HepG2 (cell line): Measurements from ENCODE around the gene GDF7. TPM values are rescaled to one million over a fixed set of nuclear protein-coding genes. Genes with fewer than 3 reads are reported as not detected.

Experiments used
- FOXA3 ChIP-seq: IDR thresholded peaks from 2 replicates; pipeline ENCODE4 v1.6.1; 2016; ENCODE audit warnings: missing genetic modification reagents, missing compliant biosample characterization
- MTA1 ChIP-seq: sonication (generic); formaldehyde crosslinking; IDR thresholded peaks from 2 replicates; pipeline ENCODE4 v1.4.0; 2020; ENCODE audit warnings: missing genetic modification reagents, mild to moderate bottlenecking, borderline replicate concordance
- PHF21A ChIP-seq: sonication (generic); formaldehyde crosslinking; IDR thresholded peaks from 2 replicates; pipeline ENCODE4 v1.5.0; 2020; ENCODE audit warnings: mild to moderate bottlenecking, missing genetic modification reagents
- REL ChIP-seq: sonication (generic); formaldehyde crosslinking; conservative IDR thresholded peaks from 2 replicates; pipeline ENCODE4 v1.8.0; 2022; ENCODE audit warnings: mild to moderate bottlenecking, missing genetic modification reagents, moderate library complexity
- SP4 ChIP-seq: sonication (generic); formaldehyde crosslinking; IDR thresholded peaks from 2 replicates; pipeline ENCODE4 v1.8.1; 2023; ENCODE audit warnings: mild to moderate bottlenecking, missing genetic modification reagents
- ZNF138 ChIP-seq: sonication (generic); formaldehyde crosslinking; IDR thresholded peaks from 2 replicates; pipeline ENCODE4 v1.5.0; 2020; ENCODE audit warnings: mild to moderate bottlenecking, low read depth, missing genetic modification reagents
- ZNF761 ChIP-seq: sonication (generic); formaldehyde crosslinking; conservative IDR thresholded peaks from 2 replicates; pipeline ENCODE4 v1.4.0; 2020; ENCODE audit warnings: mild to moderate bottlenecking, missing genetic modification reagents
- ZNF788 ChIP-seq: sonication (generic); formaldehyde crosslinking; IDR thresholded peaks from 2 replicates; pipeline ENCODE4 v1.5.0; 2020; ENCODE audit warnings: mild to moderate bottlenecking, missing genetic modification reagents, borderline replicate concordance
- polyA plus RNA-seq, 8 experiments: library from polyadenylated mRNA; depleted of rRNA in 3 of 8; stranded (reverse) in 7 of 8; unstranded in 1 of 8; fragments of >200 nt; fragmentation: Illumina TruSeq in 4 of 8; extraction: Trizol in 4 of 8; gene quantifications; 2 replicates each; pipeline versions ENCODE4 v1.2.1 to v1.2.3, GENCODE V29; 2011 to 2016; ENCODE audit warnings: low read depth in 4 of 8, missing spikeins in 1 of 8, mixed read lengths in 1 of 8; ENCODE audit not compliant: insufficient read depth in 1 of 8
- total RNA-seq, 5 experiments: library from RNA; depleted of rRNA; stranded (reverse); fragments of >200 nt; fragmentation: Illumina TruSeq; extraction: Trizol; gene quantifications; 2 replicates each; pipeline ENCODE4 v1.2.3, GENCODE V29; 2016; ENCODE audit warnings: low read depth in 1 of 5
- TF ChIP-seq, protein P1 (sequence below): IDR thresholded peaks from 2 replicates; pipeline ENCODE4 v1.6.1; 2016; ENCODE audit warnings: mild to moderate bottlenecking
- TF ChIP-seq, protein P2 (sequence below): sonication (generic); formaldehyde crosslinking; IDR thresholded peaks from 2 replicates; pipeline ENCODE4 v1.8.1; 2023; ENCODE audit warnings: mild to moderate bottlenecking, inconsistent platforms, moderate library complexity, missing genetic modification reagents, borderline replicate concordance
- TF ChIP-seq, protein P3 (sequence below): IDR thresholded peaks from 2 replicates; pipeline ENCODE4 v1.6.1; 2012; ENCODE audit warnings: inconsistent platforms
- TF ChIP-seq, protein P4 (sequence below): sonication (generic); formaldehyde crosslinking; IDR thresholded peaks from 2 replicates; pipeline ENCODE4 v1.5.1; 2020; ENCODE audit warnings: missing genetic modification reagents, mild to moderate bottlenecking, borderline replicate concordance

GDF7 gene
- total and polyA plus RNA-seq, 2 of the 13 experiments (the other 11 are each of a cell fraction or from before 2014, with no cell fraction given) = 1.6 to 15.0 TPM

DNA sequence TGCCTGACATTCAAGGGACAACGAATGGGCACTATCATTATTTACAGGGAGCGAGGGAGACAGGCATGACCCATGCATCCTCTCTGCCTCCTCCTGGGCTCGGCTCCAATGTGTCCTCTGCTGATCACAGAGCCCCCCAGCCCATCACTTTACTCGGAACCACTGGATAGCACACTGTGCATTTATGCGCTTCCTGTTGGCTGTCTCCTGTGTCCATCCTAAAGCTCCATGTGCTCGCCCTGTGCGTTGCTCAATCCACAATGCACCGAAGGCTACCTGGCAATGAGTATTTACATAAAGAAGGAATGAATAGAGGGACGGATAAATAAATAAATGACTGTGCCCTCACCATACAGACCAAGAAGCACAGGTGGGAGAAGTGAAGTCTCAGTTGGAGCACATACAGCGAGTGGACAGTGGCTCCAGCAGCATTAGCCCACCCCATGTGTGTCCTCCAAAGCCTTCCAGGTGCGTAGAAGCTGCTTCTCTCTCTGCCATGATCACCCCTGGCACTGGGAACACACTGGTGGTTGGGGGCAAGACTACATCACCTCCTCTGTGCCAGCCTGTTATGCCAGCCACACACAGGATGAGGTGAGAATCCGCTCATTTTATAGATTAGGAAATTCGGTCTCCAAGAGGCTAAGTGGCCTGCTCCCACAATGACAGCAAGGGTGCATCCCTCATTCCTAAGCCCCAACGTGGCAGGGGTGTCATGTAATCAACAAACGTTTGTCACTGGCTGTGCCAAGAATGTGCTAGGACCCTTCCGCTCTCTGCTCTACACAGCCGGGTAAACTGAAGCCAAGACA is 2.3 kb upstream of the GDF7 start (continued):
- TF ChIP-seq ZNF138 (CRISPR knock-in tag) (peak; percentile 50; the same call in 1 of the 2 replicates), MTA1 (no peak), REL (CRISPR knock-in tag) (no peak), PHF21A (CRISPR knock-in tag) (peak; percentile 41; the same call in 1 of the 2 replicates), ZNF761 (CRISPR knock-in tag) (no peak), ZNF788 (CRISPR knock-in tag) (0 out of 2 replicates have a peak, but pooled peaks have one; percentile 35), FOXA3 (CRISPR knock-in tag) (0 out of 2 replicates have a peak, but pooled peaks have one; percentile 28), SP4 (CRISPR knock-in tag) (0 out of 2 replicates have a peak, but pooled peaks have one; percentile 39)
- TF ChIP-seq, protein P1, sequence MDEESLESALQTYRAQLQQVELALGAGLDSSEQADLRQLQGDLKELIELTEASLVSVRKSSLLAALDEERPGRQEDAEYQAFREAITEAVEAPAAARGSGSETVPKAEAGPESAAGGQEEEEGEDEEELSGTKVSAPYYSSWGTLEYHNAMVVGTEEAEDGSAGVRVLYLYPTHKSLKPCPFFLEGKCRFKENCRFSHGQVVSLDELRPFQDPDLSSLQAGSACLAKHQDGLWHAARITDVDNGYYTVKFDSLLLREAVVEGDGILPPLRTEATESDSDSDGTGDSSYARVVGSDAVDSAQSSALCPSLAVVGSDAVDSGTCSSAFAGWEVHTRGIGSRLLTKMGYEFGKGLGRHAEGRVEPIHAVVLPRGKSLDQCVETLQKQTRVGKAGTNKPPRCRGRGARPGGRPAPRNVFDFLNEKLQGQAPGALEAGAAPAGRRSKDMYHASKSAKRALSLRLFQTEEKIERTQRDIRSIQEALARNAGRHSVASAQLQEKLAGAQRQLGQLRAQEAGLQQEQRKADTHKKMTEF = no peak
- TF ChIP-seq, protein P2, sequence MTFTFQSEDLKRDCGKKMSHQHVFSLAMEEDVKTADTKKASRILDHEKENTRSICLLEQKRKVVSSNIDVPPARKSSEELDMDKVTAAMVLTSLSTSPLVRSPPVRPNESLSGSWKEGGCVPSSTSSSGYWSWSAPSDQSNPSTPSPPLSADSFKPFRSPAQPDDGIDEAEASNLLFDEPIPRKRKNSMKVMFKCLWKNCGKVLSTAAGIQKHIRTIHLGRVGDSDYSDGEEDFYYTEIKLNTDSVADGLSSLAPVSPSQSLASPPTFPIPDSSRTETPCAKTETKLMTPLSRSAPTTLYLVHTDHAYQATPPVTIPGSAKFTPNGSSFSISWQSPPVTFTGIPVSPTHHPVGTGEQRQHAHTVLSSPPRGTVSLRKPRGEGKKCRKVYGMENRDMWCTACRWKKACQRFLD (CRISPR knock-in tag) = 0 out of 2 replicates have a peak, but pooled peaks have one; percentile 18
- TF ChIP-seq, protein P3, sequence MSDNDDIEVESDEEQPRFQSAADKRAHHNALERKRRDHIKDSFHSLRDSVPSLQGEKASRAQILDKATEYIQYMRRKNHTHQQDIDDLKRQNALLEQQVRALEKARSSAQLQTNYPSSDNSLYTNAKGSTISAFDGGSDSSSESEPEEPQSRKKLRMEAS = peak; percentile 62
- TF ChIP-seq, protein P4, sequence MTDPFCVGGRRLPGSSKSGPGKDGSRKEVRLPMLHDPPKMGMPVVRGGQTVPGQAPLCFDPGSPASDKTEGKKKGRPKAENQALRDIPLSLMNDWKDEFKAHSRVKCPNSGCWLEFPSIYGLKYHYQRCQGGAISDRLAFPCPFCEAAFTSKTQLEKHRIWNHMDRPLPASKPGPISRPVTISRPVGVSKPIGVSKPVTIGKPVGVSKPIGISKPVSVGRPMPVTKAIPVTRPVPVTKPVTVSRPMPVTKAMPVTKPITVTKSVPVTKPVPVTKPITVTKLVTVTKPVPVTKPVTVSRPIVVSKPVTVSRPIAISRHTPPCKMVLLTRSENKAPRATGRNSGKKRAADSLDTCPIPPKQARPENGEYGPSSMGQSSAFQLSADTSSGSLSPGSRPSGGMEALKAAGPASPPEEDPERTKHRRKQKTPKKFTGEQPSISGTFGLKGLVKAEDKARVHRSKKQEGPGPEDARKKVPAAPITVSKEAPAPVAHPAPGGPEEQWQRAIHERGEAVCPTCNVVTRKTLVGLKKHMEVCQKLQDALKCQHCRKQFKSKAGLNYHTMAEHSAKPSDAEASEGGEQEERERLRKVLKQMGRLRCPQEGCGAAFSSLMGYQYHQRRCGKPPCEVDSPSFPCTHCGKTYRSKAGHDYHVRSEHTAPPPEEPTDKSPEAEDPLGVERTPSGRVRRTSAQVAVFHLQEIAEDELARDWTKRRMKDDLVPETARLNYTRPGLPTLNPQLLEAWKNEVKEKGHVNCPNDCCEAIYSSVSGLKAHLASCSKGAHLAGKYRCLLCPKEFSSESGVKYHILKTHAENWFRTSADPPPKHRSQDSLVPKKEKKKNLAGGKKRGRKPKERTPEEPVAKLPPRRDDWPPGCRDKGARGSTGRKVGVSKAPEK (CRISPR knock-in tag) = no peak
